Activated CD8-positive, alpha-beta memory T cell treated with anti-CD3 and anti-CD28 coated beads, Interleukin-2, amount 50 U/mL, for 1 hour (primary cell): ENCODE measurements around the gene SPATS2.
"Not testable (repeated sequence)": the region's sequence is repeated elsewhere in the genome, so short reads cannot be mapped to it uniquely, and the experiment has no call there.

Source experiments
- DNase-seq: peaks from one replicate; pipeline ENCODE4 v3.0.0-alpha.2; 2020; ENCODE audit errors: extremely low read depth

SPATS2 gene

GRCh38 chr12:49367381-49368239 is at the start of gene SPATS2:
TSS of gene SPATS2 (plus strand) at chr12:49367462. CDS start at chr12:49461013, 93,551 bp downstream.
- no peak for DNase-seq

GRCh38 chr12:49320411-49321103 is 46.7 kb upstream of the SPATS2 start:
- DNase-seq, result not testable (repeated sequence)

- no peak for DNase-seq
Measured at GRCh38 chr12:49322367-49322707, 44.9 kb upstream of the SPATS2 start.

GRCh38 chr12:49322708-49323523 is 44.3 kb upstream of the SPATS2 start, which contains the start of gene TROAP:
TSS of gene TROAP (plus strand) at chr12:49323255. CDS start at chr12:49323609, 354 bp downstream.
- peak; percentile 91 for DNase-seq

- DNase-seq, result no peak
Measured at GRCh38 chr12:49323524-49324097, 43.7 kb upstream of the SPATS2 start.

GRCh38 chr12:49325606-49326005 is 41.7 kb upstream of the SPATS2 start:
- no peak for DNase-seq

GRCh38 chr12:49327368-49327767 is 39.9 kb upstream of the SPATS2 start:
- no peak for DNase-seq

- no peak for DNase-seq
Measured at GRCh38 chr12:49327887-49328286, 39.4 kb upstream of the SPATS2 start.

GRCh38 chr12:49328816-49329215 is 38.4 kb upstream of the SPATS2 start:
- DNase-seq, result no peak

GRCh38 chr12:49330032-49330619 is 37.1 kb upstream of the SPATS2 start:
- DNase-seq, result no peak

GRCh38 chr12:49330631-49331379 is 36.5 kb upstream of the SPATS2 start:
- no peak for DNase-seq

GRCh38 chr12:49331380-49332222 is 35.7 kb upstream of the SPATS2 start:
- no peak for DNase-seq

- DNase-seq, result no peak
Measured at GRCh38 chr12:49332441-49332861, 34.8 kb upstream of the SPATS2 start.

GRCh38 chr12:49332891-49333371 is 34.3 kb upstream of the SPATS2 start:
- DNase-seq, result no peak

GRCh38 chr12:49333778-49334177 is 33.5 kb upstream of the SPATS2 start:
- not testable (repeated sequence) for DNase-seq

GRCh38 chr12:49334226-49334625 is 33.0 kb upstream of the SPATS2 start:
- no peak for DNase-seq

- no peak for DNase-seq
Measured at GRCh38 chr12:49334681-49335080, 32.6 kb upstream of the SPATS2 start.

- no peak for DNase-seq
Measured at GRCh38 chr12:49335118-49335954, 31.9 kb upstream of the SPATS2 start.
